Ovary (tissue), 3 donors: ENCODE measurements around the gene LAMP2.

Experiments
- CTCF ChIP-seq, 3 donors: fragments of 450-650 bp in 2 of 3; fragments of 200-600 bp in 1 of 3; IDR thresholded peaks; one replicate each; pipeline versions ENCODE4 v1.5.1 to v1.8.0; 2016 to 2022; ENCODE audit warnings: antibody characterized with exemption in 3 of 3, mild to moderate bottlenecking in 1 of 3
- EP300 ChIP-seq: sonication (generic); formaldehyde crosslinking; IDR thresholded peaks from one replicate; pipeline ENCODE4 v1.6.1; 2017; ENCODE audit warnings: antibody characterized with exemption
- POLR2A ChIP-seq: fragments of 450-650 bp; IDR thresholded peaks from one replicate; pipeline ENCODE4 v1.6.1; 2017; ENCODE audit warnings: antibody characterized with exemption, mild to moderate bottlenecking, moderate library complexity
- donor health status: DM: no; HTN: no; CAD: no.

- TF ChIP-seq CTCF (IDR thresholded peaks at IDR 0.05) (peak; percentile 32 to 59 (median 55)), POLR2A (peak; percentile 26), EP300 (no peak)
Observed at GRCh38 chrX:120485638-120486520, 16.8 kb upstream of the LAMP2 start.
